Natural killer cell (primary cell): ENCODE data around the gene WWC1. TPM values are rescaled to one million over a fixed set of nuclear protein-coding genes. Genes with fewer than 3 reads are reported as not detected.

Experiments used
- ATAC-seq, 3 donors: fragments of 150-1000 bp in 2 of 3; fragments of 200-7000 bp in 1 of 3; cut with Tn5 transposase; 1 replicate in 1 of 3; 2 replicates in 2 of 3; pipeline ENCODE4 v1.10.0; 2021; ENCODE audit warnings: mild to moderate bottlenecking in 2 of 3, moderate library complexity in 2 of 3
- DNase-seq, 2 donors: peaks; one replicate each; pipeline versions ENCODE4 v3.0.0 to v3.0.0-alpha.2; 2013 to 2021; ENCODE audit warnings: mixed read lengths in 1 of 2
- H3K27ac ChIP-seq: one replicate; pipeline ENCODE4 v1.5.1; 2013; ENCODE audit warnings: mild to moderate bottlenecking, low read length
- H3K27me3 ChIP-seq: one replicate; pipeline ENCODE4 v1.6.1; 2013; ENCODE audit warnings: low read length; ENCODE audit not compliant: control insufficient read depth, insufficient read depth
- H3K36me3 ChIP-seq: one replicate; pipeline ENCODE4 v1.6.1; 2013; ENCODE audit warnings: low read length; ENCODE audit not compliant: control insufficient read depth, insufficient read depth
- H3K4me1 ChIP-seq: one replicate; pipeline ENCODE4 v1.6.1; 2013; ENCODE audit warnings: low read length; ENCODE audit not compliant: control insufficient read depth, insufficient read depth
- H3K4me3 ChIP-seq: one replicate; pipeline ENCODE4 v1.5.1; 2013; ENCODE audit warnings: low read length
- H3K9me3 ChIP-seq: one replicate; pipeline ENCODE4 v1.6.1; 2013; ENCODE audit warnings: low read length; ENCODE audit not compliant: control insufficient read depth, insufficient read depth
- H3K27ac Mint-ChIP-seq, 2 donors: one replicate each; pipeline ENCODE4 v1.8.0; 2022; ENCODE audit warnings: mild to moderate bottlenecking in 2 of 2, mixed read lengths in 2 of 2, moderate library complexity in 1 of 2
- H3K27me3 Mint-ChIP-seq, 2 donors: one replicate each; pipeline ENCODE4 v1.8.0; 2022; ENCODE audit warnings: low read depth in 2 of 2, mixed read lengths in 2 of 2
- H3K36me3 Mint-ChIP-seq: one replicate; pipeline ENCODE4 v1.8.0; 2022; ENCODE audit warnings: mixed read lengths
- H3K4me1 Mint-ChIP-seq, 2 donors: one replicate each; pipeline ENCODE4 v1.8.0; 2022; ENCODE audit warnings: mixed read lengths in 2 of 2
- H3K4me3 Mint-ChIP-seq: one replicate; pipeline ENCODE4 v1.8.0; 2022; ENCODE audit warnings: mild to moderate bottlenecking, moderate library complexity, mixed read lengths
- H3K9me3 Mint-ChIP-seq, 2 donors: one replicate each; pipeline ENCODE4 v1.8.0; 2022; ENCODE audit warnings: mixed read lengths in 2 of 2
- CTCF ChIP-seq: fragments of 200-600 bp; IDR thresholded peaks from one replicate; pipeline ENCODE4 v1.8.0; 2022; ENCODE audit warnings: antibody characterized with exemption
- WGBS: methylation state at CpG from one replicate; pipeline ENCODE4 v1.1.7; 2013; ENCODE audit warnings: missing lambda C conversion rate; ENCODE audit not compliant: insufficient coverage; 5-methylcytosine and 5-hydroxymethylcytosine counted together
- intact Hi-C: fragments of 100-400 bp; cut with micrococcal nuclease; formaldehyde crosslinking; loops from one replicate; pipeline ENCODE4 v1.14.2; 2022
- total RNA-seq, 4 donors: library from RNA; stranded (reverse); fragments of 120-200 nt in 1 of 4; gene quantifications; one replicate each; pipeline versions ENCODE4 v1.2.3 to v1.2.4, GENCODE V29; 2013 to 2022

WWC1 gene
- total RNA-seq, 3 donors from 2014 or later (not counting 1 experiment from before 2014, with no cell fraction given), result 0.42 to 0.66 (median 0.53) TPM

GRCh38 chr5:168364750-168365550, 73.5 kb downstream of the WWC1 start:
- ATAC-seq, result no peak
- no peaks in the 10 kb centered on the region for H3K9me3 ChIP-seq
- 63% methylated on average over 12 of the region's 12 CpGs for WGBS
- Mint-ChIP-seq H3K4me3 (no peak overlapping the region), H3K9me3 (no peaks in the 10 kb centered on the region), H3K36me3 (no peaks in the 10 kb centered on the region), H3K27ac (no peak overlapping the region), H3K27me3 (peaks cover 3 to 5% of the 10 kb centered on the region in 2 donors), H3K4me1 (no peaks in the 10 kb centered on the region)
- intact Hi-C loops, result no loop called here
- no peaks in the 10 kb centered on the region for H3K36me3 ChIP-seq
- DNase-seq, result no peak
- no peak overlapping the region for H3K27ac ChIP-seq
- no peaks in the 10 kb centered on the region for H3K4me1 ChIP-seq
- H3K4me3 ChIP-seq, result no peak overlapping the region
- no peaks in the 10 kb centered on the region for H3K27me3 ChIP-seq
- no peak for TF ChIP-seq CTCF

GRCh38 chr5:168365581-168366081, 74.2 kb downstream of the WWC1 start:
- DNase-seq (no peak), ATAC-seq (no peak)
- Histone ChIP-seq H3K9me3 (no peaks in the 10 kb centered on the region), H3K4me3 (no peak overlapping the region), H3K4me1 (no peaks in the 10 kb centered on the region), H3K27ac (no peak overlapping the region), H3K27me3 (no peaks in the 10 kb centered on the region), H3K36me3 (no peaks in the 10 kb centered on the region)
- no peak for TF ChIP-seq CTCF
- H3K27me3 Mint-ChIP-seq, result peaks cover 3 to 9% of the 10 kb centered on the region in 2 donors
- intact Hi-C loops, result no loop called here
- 60% methylated on average over 10 of the region's 10 CpGs for WGBS
- H3K27ac Mint-ChIP-seq, result no peak overlapping the region
- H3K4me1 Mint-ChIP-seq, result no peaks in the 10 kb centered on the region
- H3K9me3 Mint-ChIP-seq, result no peaks in the 10 kb centered on the region
- no peaks in the 10 kb centered on the region for H3K36me3 Mint-ChIP-seq
- no peak overlapping the region for H3K4me3 Mint-ChIP-seq

- no peaks in the 10 kb centered on the region for H3K27me3 ChIP-seq
- no peak for TF ChIP-seq CTCF
- H3K27ac ChIP-seq, result no peak overlapping the region
- intact Hi-C loops, result no loop called here
- ATAC-seq (no peak), DNase-seq (no peak)
- no peak overlapping the region for H3K4me3 ChIP-seq
- H3K4me1 ChIP-seq, result no peaks in the 10 kb centered on the region
- Mint-ChIP-seq H3K9me3 (no peaks in the 10 kb centered on the region), H3K27me3 (peaks cover 3 to 12% of the 10 kb centered on the region in 2 donors), H3K36me3 (no peaks in the 10 kb centered on the region), H3K4me3 (no peak overlapping the region), H3K27ac (no peak overlapping the region), H3K4me1 (no peaks in the 10 kb centered on the region)
- no peaks in the 10 kb centered on the region for H3K9me3 ChIP-seq
- 86% methylated on average over 3 of the region's 3 CpGs for WGBS
- no peaks in the 10 kb centered on the region for H3K36me3 ChIP-seq
Measured at GRCh38 chr5:168366116-168366515, 74.7 kb downstream of the WWC1 start.
